Adrenal gland (tissue), 5 donors: ENCODE data around the gene L3HYPDH.

Source experiments
- CTCF ChIP-seq, 6 experiments: fragments of 450-650 bp in 4 of 6; fragments of 200-600 bp in 2 of 6; sonication (generic) in 1 of 6; IDR thresholded peaks; 1 replicate in 5 of 6; 2 replicates in 1 of 6; pipeline versions ENCODE4 v1.5.1 to v1.8.0; 2016 to 2021; ENCODE audit warnings: antibody characterized with exemption in 6 of 6, mild to moderate bottlenecking in 2 of 6, moderate library complexity in 1 of 6
- POLR2A ChIP-seq, 2 donors: fragments of 450-650 bp; IDR thresholded peaks; one replicate each; pipeline ENCODE4 v1.6.1; 2017; ENCODE audit warnings: antibody characterized with exemption in 2 of 2, mild to moderate bottlenecking in 2 of 2, moderate library complexity in 1 of 2
- donor health status: DM: no; HTN: no; CAD: no.

DNA sequence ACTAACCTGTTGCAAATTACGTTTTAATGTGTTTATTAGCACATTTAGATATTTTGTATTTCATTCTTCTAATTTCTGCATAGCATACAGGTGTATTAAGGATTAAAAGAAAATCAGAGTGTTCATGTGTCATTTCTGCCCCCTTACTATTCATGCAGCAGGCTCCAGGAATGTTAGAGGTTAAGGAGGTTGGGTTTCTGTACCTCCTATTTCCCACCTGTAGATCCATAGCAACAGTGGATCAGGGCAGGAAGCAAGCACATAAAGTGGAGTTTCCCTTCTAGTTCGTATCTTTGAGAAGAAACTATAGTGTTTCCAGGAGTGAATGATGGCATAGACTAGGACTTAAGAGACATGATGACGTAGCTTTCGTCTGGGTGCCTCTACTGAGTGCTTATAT is 19.0 kb upstream of the L3HYPDH start:
- TF ChIP-seq CTCF (IDR thresholded peaks at IDR 0.05) (no peak), POLR2A (IDR thresholded peaks at IDR 0.05) (no peak)
